Gastrocnemius medialis (tissue), 4 donors: Measurements from ENCODE around the gene ASCL1. TPM values are rescaled to one million over a fixed set of nuclear protein-coding genes. Genes with fewer than 3 reads are reported as not detected.

ENCODE experiments used
- ATAC-seq, 2 donors: fragments of 150-250 bp; one replicate each; pipeline ENCODE4 v1.9.1; 2016
- DNase-seq, 2 donors: peaks; one replicate each; pipeline ENCODE4 v3.0.0-alpha.2; 2019
- H3K27ac ChIP-seq, 4 donors: fragments of 200-600 bp; sonication (generic); 1 replicate in 1 of 4; 2 replicates in 3 of 4; pipeline ENCODE4 v1.5.1; 2016 to 2018; ENCODE audit warnings: mild to moderate bottlenecking in 2 of 4, moderate library complexity in 1 of 4
- H3K27me3 ChIP-seq, 3 donors: fragments of 200-600 bp; sonication (generic) in 2 of 3; 1 replicate in 1 of 3; 2 replicates in 2 of 3; pipeline versions ENCODE4 v1.5.1 to v1.6.0; 2016 to 2019; ENCODE audit warnings: mild to moderate bottlenecking in 1 of 3, moderate library complexity in 1 of 3
- H3K36me3 ChIP-seq, 2 donors: fragments of 200-600 bp; sonication (generic) in 1 of 2; one replicate each; pipeline ENCODE4 v1.5.1; 2017 to 2018
- H3K4me1 ChIP-seq, 2 donors: fragments of 200-600 bp; sonication (generic) in 1 of 2; one replicate each; pipeline ENCODE4 v1.5.1; 2016 to 2017; ENCODE audit warnings: mild to moderate bottlenecking in 2 of 2
- H3K4me3 ChIP-seq, 4 donors: fragments of 200-600 bp; sonication (generic) in 3 of 4; 1 replicate in 1 of 4; 2 replicates in 3 of 4; pipeline ENCODE4 v1.5.1; 2016 to 2019; ENCODE audit warnings: mild to moderate bottlenecking in 2 of 4
- H3K9me3 ChIP-seq, 3 donors: fragments of 200-600 bp; sonication (generic) in 2 of 3; 1 replicate in 1 of 3; 2 replicates in 2 of 3; pipeline ENCODE4 v1.5.1; 2016 to 2019
- POLR2A ChIP-seq, 2 donors: fragments of 450-650 bp; IDR thresholded peaks; one replicate each; pipeline ENCODE4 v1.6.1; 2017; ENCODE audit warnings: antibody characterized with exemption in 2 of 2, mild to moderate bottlenecking in 2 of 2, moderate library complexity in 2 of 2
- in situ Hi-C, 4 donors: fragments of 200-750 bp; cut with MboI; loops; one replicate each; pipeline versions ENCODE4 v1.15.0 to v1.8.0; 2017; ENCODE audit warnings: low sequenced_read_pairs in 4 of 4
- intact Hi-C: fragments of 100-400 bp; cut with DNase I; formaldehyde crosslinking; loops from one replicate; pipeline ENCODE4 v1.15.1; 2023; ENCODE audit warnings: low total_unique reads
- total RNA-seq, 4 donors: library from RNA; depleted of rRNA; stranded (reverse); fragments of >200 nt; gene quantifications; one replicate each; pipeline versions ENCODE4 v1.1.0 to v1.2.3, GENCODE V29; 2016
- TF ChIP-seq, protein P1 (sequence below), 5 experiments: fragments of 450-650 bp in 3 of 5; fragments of 200-600 bp in 2 of 5; sonication (generic) in 2 of 5; IDR thresholded peaks in 4 of 5; conservative IDR thresholded peaks in 1 of 5; 1 replicate in 4 of 5; 2 replicates in 1 of 5; pipeline ENCODE4 v1.5.1; 2016 to 2019; ENCODE audit warnings: antibody characterized with exemption in 5 of 5, mild to moderate bottlenecking in 3 of 5, moderate library complexity in 3 of 5

The ASCL1 gene
- total RNA-seq, 4 donors from 2014 or later = 0.20 TPM; not detected in 3

DNA sequence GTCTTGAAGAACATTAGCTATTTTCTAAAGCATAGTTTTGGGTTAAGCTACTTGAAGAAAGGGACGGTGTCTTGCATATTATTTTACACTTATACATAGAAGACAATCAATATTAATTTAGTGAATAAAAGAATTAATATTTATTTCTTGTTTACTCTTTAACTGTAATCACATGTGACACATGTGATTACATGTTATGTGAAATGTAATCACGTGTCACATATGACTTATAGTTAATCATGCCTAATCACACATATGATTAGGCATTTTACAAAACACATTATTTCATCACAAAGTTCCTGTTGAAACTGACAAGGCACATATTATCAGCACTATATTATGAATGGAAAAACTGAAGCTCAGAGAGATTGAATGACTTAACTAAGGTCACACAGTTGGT lies 45.2 kb upstream of the ASCL1 start:
- intact Hi-C loops (no loop called here), in situ Hi-C loops (no loop called here)
- Histone ChIP-seq H3K4me3 (no peak overlapping the region), H3K9me3 (no peaks in the 10 kb centered on the region), H3K36me3 (no peaks in the 10 kb centered on the region), H3K4me1 (no peaks in the 10 kb centered on the region), H3K27me3 (peaks cover 0 to 4% (median 2%) of the 10 kb centered on the region in 3 donors), H3K27ac (no peak overlapping the region)
- no peak for TF ChIP-seq POLR2A (IDR thresholded peaks at IDR 0.05)
- TF ChIP-seq, protein P1, sequence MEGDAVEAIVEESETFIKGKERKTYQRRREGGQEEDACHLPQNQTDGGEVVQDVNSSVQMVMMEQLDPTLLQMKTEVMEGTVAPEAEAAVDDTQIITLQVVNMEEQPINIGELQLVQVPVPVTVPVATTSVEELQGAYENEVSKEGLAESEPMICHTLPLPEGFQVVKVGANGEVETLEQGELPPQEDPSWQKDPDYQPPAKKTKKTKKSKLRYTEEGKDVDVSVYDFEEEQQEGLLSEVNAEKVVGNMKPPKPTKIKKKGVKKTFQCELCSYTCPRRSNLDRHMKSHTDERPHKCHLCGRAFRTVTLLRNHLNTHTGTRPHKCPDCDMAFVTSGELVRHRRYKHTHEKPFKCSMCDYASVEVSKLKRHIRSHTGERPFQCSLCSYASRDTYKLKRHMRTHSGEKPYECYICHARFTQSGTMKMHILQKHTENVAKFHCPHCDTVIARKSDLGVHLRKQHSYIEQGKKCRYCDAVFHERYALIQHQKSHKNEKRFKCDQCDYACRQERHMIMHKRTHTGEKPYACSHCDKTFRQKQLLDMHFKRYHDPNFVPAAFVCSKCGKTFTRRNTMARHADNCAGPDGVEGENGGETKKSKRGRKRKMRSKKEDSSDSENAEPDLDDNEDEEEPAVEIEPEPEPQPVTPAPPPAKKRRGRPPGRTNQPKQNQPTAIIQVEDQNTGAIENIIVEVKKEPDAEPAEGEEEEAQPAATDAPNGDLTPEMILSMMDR (IDR thresholded peaks at IDR 0.05 in 4 of 5, conservative IDR thresholded peaks at IDR 0.05 in 1 of 5) = no peak
- no peak for ATAC-seq
- no peak for DNase-seq

DNA sequence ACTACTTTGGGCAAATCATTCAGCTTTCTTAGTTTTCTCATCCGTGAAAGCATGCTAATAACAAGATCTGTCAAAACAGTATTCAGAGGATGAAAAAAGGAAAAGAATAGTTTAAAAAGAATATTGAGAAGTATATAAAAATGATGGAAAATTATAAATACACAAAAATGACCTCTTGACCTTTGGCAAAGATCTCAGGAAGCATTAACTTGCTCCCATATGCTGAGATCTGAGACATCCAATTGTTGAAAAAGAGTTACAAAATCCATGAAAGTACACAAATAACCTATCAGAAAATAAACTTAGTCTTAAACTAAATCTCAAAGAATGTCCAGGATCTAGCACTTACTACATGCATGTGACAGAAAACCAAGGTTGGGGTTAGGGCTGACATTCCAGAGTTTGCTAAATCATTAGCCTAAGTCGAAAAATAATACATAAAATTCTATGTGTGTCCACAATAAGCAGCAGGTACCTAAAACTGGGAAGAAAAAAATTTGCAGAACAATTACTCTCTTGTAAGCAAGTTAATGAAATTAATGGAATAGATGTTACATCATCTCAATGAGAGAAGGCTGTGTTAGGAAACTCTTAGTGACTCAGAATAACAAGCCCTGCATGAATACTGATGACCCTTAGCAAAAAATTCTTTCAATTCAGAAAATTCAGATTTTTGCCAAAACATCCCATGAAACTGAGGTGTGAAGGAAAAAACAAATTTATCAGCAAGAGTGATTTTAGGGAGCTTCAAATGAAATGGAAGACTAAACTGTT lies 43.8 kb upstream of the ASCL1 start:
- Histone ChIP-seq H3K4me1 (no peaks in the 10 kb centered on the region), H3K9me3 (no peaks in the 10 kb centered on the region), H3K36me3 (no peaks in the 10 kb centered on the region), H3K4me3 (no peak overlapping the region), H3K27ac (no peak overlapping the region), H3K27me3 (peaks cover 0 to 4% (median 2%) of the 10 kb centered on the region in 3 donors)
- in situ Hi-C loops = no loop called here
- no peak for DNase-seq
- intact Hi-C loops = no loop called here
- ATAC-seq = no peak
- TF ChIP-seq, protein P1 (IDR thresholded peaks at IDR 0.05 in 4 of 5, conservative IDR thresholded peaks at IDR 0.05 in 1 of 5) = no peak
- no peak for TF ChIP-seq POLR2A (IDR thresholded peaks at IDR 0.05)

DNA sequence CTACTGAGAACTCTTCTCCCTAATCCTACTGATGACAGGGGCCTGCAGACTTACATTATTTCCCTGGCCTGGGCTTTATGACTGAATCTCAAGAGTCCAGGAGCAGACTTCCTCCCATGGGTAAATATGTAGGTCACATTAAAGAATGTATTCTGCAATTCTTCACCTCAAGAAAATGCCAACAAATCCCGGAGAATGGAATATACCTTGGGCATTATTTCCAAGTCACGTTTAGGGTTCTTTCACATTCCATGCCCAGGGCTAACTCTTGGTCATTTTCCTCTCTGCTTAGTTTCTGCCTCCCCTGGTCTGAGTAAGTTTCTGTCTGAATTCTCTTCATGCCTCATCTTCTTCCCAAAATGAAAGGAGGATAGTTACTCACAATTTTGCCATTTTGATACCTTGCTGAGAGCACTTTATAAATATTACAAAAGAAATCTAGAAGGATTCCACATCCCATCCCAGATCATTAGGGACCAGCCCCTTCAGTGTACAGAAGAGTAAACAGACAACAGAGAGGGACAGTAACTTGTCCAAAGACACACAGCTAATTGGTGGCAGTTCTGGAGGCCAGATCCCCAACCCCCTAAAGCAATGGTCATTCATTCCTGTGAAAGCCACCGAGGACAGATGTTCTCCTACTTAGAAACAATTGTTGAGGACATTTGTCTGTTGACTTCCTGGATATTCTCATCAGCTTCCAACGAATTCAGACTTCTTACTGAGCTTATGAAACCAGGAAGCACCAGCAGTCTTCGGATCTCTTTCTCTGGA lies 41.0 kb upstream of the ASCL1 start:
- TF ChIP-seq, protein P1 (IDR thresholded peaks at IDR 0.05 in 4 of 5, conservative IDR thresholded peaks at IDR 0.05 in 1 of 5) = no peak
- ATAC-seq (no peak), DNase-seq (no peak)
- Histone ChIP-seq H3K27me3 (peaks cover 0 to 4% (median 2%) of the 10 kb centered on the region in 3 donors), H3K4me1 (no peaks in the 10 kb centered on the region), H3K4me3 (no peak overlapping the region), H3K27ac (no peak overlapping the region), H3K36me3 (no peaks in the 10 kb centered on the region), H3K9me3 (no peaks in the 10 kb centered on the region)
- intact Hi-C loops (no loop called here), in situ Hi-C loops (no loop called here)

DNA sequence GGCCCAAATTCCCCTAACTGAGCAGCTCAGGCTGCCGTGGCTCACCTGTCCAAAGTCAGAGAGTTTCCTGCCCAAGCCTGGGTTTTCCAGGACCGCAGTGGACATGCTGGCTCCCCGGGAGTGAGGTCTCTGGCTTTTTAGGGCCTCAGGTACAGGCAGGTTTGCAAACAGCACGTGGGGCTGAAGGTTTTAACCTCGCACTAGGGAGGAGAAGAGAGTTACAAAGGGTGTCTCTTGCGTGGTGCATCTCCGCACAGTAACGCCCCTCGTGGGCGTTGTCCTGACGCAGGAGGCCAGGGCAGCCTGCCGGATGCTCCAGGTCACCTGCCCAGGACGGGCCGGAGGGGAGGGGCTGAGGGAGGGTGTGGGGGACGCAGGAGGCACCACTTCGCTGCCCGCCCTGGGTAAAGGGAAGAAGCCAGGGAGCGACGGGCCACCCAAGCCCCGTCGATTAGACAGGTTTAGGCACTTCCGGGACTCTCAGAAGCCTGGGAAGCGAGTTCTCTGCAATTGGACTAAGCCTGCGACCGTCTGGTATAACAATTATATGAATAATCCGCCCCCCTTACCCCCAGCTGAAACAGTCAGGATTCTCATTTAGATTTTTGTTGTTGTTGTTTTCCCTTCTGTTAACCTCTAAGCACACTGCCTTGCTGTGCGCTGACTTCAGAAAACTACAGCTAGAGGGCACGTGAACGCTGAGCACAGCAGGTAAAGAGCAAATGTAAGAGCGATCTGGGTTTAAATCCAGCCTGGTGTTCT lies 40.3 kb upstream of the ASCL1 start, which contains the start of gene PAH:
Gene PAH (minus strand): TSS at position 219 of the 762 bp plus-strand sequence. CDS start 114 bp downstream, at position 105.
- DNase-seq = no peak
- TF ChIP-seq, protein P1 (IDR thresholded peaks at IDR 0.05 in 4 of 5, conservative IDR thresholded peaks at IDR 0.05 in 1 of 5) = no peak
- no peak for TF ChIP-seq POLR2A (IDR thresholded peaks at IDR 0.05)
- no peak within 1 kb of the TSS for H3K4me3 ChIP-seq
- H3K9me3 ChIP-seq = no peaks in the 10 kb centered on the region
- in situ Hi-C loops (no loop called here), intact Hi-C loops (no loop called here)
- H3K36me3 ChIP-seq = no peaks in the 10 kb centered on the region
- no peak within 1 kb of the TSS for H3K27ac ChIP-seq
- H3K4me1 ChIP-seq = no peaks in the 10 kb centered on the region
- no peak for ATAC-seq
- peaks cover 0 to 4% (median 2%) of the 10 kb centered on the region in 3 donors for H3K27me3 ChIP-seq
